SK-N-SH treated with all-trans-retinoic acid at 6 μM for 48 hours (cell line): ENCODE data around the gene CFP.

Experiments used
- ARNTL ChIP-seq: fragments of 450-650 bp; formaldehyde crosslinking; IDR thresholded peaks from 2 replicates; pipeline ENCODE4 v1.5.0; 2020; ENCODE audit warnings: low read depth, mild to moderate bottlenecking, moderate library complexity, borderline replicate concordance
- CSDC2 ChIP-seq: fragments of 250-450 bp; sonication (Bioruptor Pico); IDR thresholded peaks from 2 replicates; pipeline ENCODE4 v1.5.0; 2020; ENCODE audit warnings: mild to moderate bottlenecking, moderate library complexity
- ISL1 ChIP-seq: fragments of 250-450 bp; sonication (Bioruptor Pico); IDR thresholded peaks from 2 replicates; pipeline ENCODE4 v2.1.2; 2022; ENCODE audit warnings: mild to moderate bottlenecking, moderate library complexity
- SNAI2 ChIP-seq: fragments of 250-450 bp; sonication (Bioruptor Pico); IDR thresholded peaks from 2 replicates; pipeline ENCODE4 v1.5.0; 2020; ENCODE audit warnings: mild to moderate bottlenecking, moderate library complexity
- ZC3H10 ChIP-seq: fragments of 250-450 bp; sonication (Bioruptor Pico); IDR thresholded peaks from 2 replicates; pipeline ENCODE4 v1.5.1; 2021; ENCODE audit warnings: mild to moderate bottlenecking, moderate library complexity
- ZNF70 ChIP-seq: fragments of 450-650 bp; formaldehyde crosslinking; IDR thresholded peaks from 2 replicates; pipeline ENCODE4 v1.5.0; 2020; ENCODE audit warnings: mild to moderate bottlenecking, moderate library complexity
- TF ChIP-seq, protein P1 (sequence below): fragments of 250-450 bp; sonication (Bioruptor Pico); IDR thresholded peaks from 2 replicates; pipeline ENCODE4 v1.5.1; 2020; ENCODE audit warnings: low read depth, mild to moderate bottlenecking, moderate library complexity
- TF ChIP-seq, protein P2 (sequence below): fragments of 250-450 bp; sonication (Bioruptor Pico); IDR thresholded peaks from 2 replicates; pipeline ENCODE4 v1.5.1; 2021; ENCODE audit warnings: mild to moderate bottlenecking, moderate library complexity
- TF ChIP-seq, protein P3 (sequence below): fragments of 250-450 bp; sonication (Bioruptor Pico); IDR thresholded peaks from 2 replicates; pipeline ENCODE4 v1.8.0; 2021; ENCODE audit warnings: low read depth, mild to moderate bottlenecking, moderate library complexity, borderline replicate concordance
- TF ChIP-seq, protein P4 (sequence below): fragments of 250-450 bp; sonication (Bioruptor Pico); IDR thresholded peaks from 2 replicates; pipeline ENCODE4 v1.8.0; 2020; ENCODE audit warnings: mild to moderate bottlenecking, moderate library complexity, borderline replicate concordance

DNA sequence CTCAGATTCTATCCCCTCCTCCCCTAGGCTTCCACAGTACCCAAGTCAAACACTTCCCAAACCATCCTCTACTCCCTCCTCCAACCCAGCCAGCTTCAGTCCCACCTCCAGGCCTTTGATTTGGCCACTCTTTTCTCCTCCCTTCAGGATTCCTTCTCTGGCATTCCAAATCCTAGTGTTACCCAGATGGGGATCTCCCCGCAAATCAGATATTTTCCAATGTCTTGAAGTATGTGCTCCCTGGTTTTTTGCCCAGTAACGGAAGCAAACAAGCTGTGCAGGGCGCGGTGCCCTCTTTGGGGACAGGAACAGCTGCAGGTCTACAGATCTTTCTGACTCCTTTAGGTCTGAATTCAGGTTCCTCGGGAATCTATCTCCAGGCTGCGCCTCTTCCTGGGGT lies 7.9 kb downstream of the CFP start:
- TF ChIP-seq, protein P1, sequence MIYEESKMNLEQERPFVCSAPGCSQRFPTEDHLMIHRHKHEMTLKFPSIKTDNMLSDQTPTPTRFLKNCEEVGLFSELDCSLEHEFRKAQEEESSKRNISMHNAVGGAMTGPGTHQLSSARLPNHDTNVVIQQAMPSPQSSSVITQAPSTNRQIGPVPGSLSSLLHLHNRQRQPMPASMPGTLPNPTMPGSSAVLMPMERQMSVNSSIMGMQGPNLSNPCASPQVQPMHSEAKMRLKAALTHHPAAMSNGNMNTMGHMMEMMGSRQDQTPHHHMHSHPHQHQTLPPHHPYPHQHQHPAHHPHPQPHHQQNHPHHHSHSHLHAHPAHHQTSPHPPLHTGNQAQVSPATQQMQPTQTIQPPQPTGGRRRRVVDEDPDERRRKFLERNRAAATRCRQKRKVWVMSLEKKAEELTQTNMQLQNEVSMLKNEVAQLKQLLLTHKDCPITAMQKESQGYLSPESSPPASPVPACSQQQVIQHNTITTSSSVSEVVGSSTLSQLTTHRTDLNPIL (CRISPR knock-in tag): no peak
- TF ChIP-seq, protein P2, sequence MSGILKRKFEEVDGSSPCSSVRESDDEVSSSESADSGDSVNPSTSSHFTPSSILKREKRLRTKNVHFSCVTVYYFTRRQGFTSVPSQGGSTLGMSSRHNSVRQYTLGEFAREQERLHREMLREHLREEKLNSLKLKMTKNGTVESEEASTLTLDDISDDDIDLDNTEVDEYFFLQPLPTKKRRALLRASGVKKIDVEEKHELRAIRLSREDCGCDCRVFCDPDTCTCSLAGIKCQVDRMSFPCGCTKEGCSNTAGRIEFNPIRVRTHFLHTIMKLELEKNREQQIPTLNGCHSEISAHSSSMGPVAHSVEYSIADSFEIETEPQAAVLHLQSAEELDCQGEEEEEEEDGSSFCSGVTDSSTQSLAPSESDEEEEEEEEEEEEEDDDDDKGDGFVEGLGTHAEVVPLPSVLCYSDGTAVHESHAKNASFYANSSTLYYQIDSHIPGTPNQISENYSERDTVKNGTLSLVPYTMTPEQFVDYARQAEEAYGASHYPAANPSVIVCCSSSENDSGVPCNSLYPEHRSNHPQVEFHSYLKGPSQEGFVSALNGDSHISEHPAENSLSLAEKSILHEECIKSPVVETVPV (CRISPR knock-in tag): no peak
- TF ChIP-seq ZC3H10 (CRISPR knock-in tag): no peak
- TF ChIP-seq, protein P3, sequence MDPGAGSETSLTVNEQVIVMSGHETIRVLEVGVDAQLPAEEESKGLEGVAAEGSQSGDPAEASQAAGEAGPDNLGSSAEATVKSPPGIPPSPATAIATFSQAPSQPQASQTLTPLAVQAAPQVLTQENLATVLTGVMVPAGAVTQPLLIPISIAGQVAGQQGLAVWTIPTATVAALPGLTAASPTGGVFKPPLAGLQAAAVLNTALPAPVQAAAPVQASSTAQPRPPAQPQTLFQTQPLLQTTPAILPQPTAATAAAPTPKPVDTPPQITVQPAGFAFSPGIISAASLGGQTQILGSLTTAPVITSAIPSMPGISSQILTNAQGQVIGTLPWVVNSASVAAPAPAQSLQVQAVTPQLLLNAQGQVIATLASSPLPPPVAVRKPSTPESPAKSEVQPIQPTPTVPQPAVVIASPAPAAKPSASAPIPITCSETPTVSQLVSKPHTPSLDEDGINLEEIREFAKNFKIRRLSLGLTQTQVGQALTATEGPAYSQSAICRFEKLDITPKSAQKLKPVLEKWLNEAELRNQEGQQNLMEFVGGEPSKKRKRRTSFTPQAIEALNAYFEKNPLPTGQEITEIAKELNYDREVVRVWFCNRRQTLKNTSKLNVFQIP (CRISPR knock-in tag): no peak
- no peak for TF ChIP-seq SNAI2 (CRISPR knock-in tag)
- TF ChIP-seq CSDC2 (CRISPR knock-in tag): no peak
- TF ChIP-seq, protein P4, sequence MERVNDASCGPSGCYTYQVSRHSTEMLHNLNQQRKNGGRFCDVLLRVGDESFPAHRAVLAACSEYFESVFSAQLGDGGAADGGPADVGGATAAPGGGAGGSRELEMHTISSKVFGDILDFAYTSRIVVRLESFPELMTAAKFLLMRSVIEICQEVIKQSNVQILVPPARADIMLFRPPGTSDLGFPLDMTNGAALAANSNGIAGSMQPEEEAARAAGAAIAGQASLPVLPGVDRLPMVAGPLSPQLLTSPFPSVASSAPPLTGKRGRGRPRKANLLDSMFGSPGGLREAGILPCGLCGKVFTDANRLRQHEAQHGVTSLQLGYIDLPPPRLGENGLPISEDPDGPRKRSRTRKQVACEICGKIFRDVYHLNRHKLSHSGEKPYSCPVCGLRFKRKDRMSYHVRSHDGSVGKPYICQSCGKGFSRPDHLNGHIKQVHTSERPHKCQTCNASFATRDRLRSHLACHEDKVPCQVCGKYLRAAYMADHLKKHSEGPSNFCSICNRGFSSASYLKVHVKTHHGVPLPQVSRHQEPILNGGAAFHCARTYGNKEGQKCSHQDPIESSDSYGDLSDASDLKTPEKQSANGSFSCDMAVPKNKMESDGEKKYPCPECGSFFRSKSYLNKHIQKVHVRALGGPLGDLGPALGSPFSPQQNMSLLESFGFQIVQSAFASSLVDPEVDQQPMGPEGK (CRISPR knock-in tag): no peak
- TF ChIP-seq ARNTL (CRISPR knock-in tag): no peak
- no peak for TF ChIP-seq ZNF70 (CRISPR knock-in tag)
- no peak for TF ChIP-seq ISL1 (CRISPR knock-in tag)
